ENCODE data around the gene SERPINB2. TPM values are rescaled to one million over a fixed set of nuclear protein-coding genes. Genes with fewer than 3 reads are reported as not detected.

The SERPINB2 gene
- 6.6 TPM for total RNA-seq
- long read RNA-seq, partial matches to known transcripts, result 0 of 3 reads
- long read RNA-seq, other reads (novel, unspliced or antisense), result 0 of 3 reads

GRCh38 chr18:63887424-63887823 is at the start of gene SERPINB2:
TSS of gene SERPINB2 (plus strand) at chr18:63887705. CDS start at chr18:63891445, 3,740 bp downstream.
- no peak for DNase-seq (ENCODE audit: low spot score)

DNA sequence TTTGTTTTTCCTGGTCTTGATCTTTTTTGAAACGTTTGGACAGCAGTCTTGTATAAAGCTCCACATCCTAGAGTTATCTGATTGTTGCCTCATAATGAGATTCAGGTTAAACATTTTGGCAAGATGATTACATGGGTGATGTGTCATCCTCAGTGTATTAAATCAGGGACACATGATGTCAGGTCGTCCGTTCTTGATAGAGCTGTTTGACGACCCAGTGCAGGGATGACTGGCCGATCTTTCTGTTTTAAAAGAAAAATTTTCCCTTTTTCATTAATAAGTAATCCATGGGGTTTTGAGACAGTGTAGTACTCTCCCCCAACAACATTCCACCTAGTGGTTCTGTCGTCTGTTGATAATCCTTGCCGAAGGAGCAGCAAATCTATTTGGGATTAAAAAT is 44.5 kb upstream of the SERPINB2 start:
- no peak for DNase-seq (ENCODE audit: low spot score)

GRCh38 chr18:63844254-63844653 is 43.3 kb upstream of the SERPINB2 start:
- no peak for DNase-seq (ENCODE audit: low spot score)

- DNase-seq (ENCODE audit: low spot score), result no peak
Observed at GRCh38 chr18:63848159-63848558, 39.3 kb upstream of the SERPINB2 start.

DNA sequence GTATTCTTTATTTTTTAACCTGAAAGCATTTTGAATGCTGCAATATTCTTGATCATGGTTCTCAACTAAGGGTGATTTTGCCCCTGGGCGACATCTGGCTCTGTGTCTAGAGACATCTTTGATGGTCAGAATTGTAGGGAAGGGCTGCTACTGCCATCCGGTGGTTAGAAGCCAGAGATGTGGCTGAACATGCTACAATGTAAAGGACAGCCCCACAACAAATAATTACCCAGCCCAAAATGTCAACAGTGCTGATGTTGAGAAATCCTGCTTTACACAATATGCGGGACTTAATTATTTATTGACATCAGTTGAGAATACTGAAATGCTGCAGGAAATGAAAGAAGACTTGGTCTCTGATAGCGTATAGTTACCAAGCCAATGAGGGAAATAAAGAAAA is 37.5 kb upstream of the SERPINB2 start:
- DNase-seq (ENCODE audit: low spot score), result no peak

GRCh38 chr18:63850636-63851035 is 36.9 kb upstream of the SERPINB2 start:
- DNase-seq (ENCODE audit: low spot score), result no peak

GRCh38 chr18:63858456-63858855 is 29.0 kb upstream of the SERPINB2 start:
- no peak for DNase-seq (ENCODE audit: low spot score)

DNA sequence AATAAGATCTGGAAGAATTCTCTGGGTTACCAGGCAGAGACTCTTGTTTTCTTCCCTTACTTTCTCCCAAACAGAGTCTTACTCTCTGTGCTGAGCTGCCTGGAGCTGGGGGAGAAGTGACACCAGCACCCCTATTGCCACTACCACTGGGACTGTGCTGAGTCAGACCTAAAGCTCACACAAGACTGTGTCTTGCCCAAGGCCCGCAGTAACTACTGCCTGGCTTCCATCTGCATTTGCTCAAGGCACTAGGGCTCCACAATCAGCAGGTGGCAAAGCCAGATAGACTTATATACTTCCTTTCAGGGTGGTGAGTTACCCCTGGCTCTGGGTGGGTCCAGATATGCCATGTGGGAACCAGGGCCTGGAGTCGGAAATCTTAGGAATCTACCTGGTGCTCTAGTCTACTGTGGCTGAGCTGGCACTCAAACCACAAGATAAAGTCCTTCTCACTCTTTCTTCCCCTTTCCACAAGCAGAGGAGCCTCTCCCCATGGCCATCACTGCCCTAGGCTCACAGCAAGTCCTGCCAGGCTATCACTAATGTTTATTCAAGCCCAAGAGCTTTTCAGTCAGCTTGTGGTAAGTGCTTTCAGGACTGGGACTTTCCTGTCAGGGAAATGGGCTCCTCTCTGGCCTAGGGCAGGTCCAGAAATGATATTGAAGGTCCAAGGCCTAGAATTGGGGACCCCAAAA is 27.6 kb upstream of the SERPINB2 start:
- DNase-seq (ENCODE audit: low spot score), result no peak

- no peak for DNase-seq (ENCODE audit: low spot score)
Observed at GRCh38 chr18:63860531-63860930, 27.0 kb upstream of the SERPINB2 start.

DNA sequence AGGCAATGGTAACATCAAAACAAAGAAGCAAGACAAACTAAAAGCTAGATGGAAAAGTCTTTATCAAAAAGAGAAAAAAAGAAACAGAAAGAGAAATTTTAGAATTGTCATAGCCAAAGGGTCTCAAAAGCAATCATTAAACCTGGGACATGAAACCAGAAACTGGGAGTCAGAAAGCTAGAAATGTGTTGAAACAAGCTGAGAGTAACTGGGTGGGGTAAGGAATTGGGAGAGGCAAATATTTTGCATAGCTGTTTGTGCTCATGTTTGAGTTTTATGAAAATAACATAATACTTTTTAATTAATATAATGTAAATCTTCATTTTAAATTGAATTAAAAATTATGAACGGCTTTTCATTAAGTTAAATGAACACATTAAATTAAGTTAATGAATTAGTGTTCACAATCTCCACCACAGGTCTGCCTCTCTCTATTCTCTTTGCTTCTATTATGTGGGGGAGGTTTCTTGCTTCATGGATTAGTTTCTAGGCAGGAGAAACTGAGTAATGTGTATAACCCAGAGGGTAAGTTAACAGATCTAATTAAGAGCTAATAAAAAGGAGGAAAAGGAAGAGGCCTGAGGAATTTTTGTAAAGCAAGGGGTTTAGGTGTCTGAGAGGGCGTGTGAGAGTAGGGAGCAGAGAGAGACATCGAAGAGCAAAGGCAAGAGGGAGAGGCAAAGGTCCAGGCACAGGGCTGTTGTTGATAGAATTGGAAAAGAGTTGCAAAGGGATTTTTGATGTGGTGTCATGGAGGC is 20.0 kb upstream of the SERPINB2 start:
- DNase-seq (ENCODE audit: low spot score), result no peak

DNA sequence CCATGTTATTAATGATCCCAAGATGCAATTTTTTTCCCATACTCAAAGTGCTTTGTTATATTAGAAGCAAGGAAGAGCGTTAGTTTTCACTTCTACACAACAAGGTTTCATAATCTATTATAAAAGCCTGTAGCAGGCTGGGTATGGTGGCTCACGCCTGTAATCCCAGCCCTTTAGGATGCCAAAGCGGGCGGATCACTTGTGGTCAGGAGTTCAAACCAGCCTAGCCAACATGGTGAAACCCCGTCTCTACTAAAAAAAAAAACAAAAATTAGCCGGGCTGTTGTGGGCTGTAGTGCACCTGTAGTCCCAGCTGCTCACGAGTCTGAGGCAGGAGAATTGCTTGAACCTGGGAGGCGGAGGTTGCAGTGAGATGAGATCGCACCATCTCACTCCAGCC is 19.0 kb upstream of the SERPINB2 start:
- DNase-seq (ENCODE audit: low spot score), result no peak

DNA sequence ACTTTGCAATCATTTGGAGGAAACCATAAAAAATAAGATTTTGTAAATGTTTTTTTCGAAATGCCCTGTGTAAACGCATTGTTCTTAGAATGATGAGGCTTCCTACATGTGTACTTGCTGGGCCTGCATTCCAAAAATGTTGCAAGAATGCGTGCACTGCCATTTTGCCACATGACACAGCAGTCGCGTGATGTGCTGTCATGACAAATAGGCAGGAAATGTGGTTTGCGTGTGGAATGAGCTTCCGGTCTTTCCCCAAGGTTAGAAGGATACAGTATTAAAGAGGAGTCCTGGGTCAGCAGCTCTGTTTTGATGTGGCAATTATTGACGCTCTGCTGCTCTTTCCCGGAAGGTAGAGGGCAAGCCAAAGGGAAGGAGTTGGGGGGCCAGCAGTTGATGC is 18.1 kb upstream of the SERPINB2 start:
- no peak for DNase-seq (ENCODE audit: low spot score)

DNA sequence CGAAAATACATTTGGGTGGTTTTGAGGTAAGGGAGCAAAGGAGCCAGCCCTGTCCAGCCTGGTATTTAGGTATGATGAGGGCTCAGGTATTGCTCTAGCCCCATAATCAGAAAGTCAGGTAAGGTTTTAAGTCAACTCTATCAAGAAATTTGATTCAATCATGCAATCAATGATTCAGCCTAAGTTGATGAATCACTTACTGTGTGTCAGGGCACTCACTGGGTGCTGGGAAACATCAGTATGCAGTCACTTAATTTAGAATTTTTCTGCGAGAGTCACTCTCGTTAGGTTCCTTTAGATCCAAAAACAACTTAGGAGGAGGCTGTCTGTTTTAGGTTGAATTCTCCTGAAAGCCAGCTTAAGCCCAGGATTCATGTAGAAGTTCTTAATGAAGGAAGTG is 17.7 kb upstream of the SERPINB2 start:
- DNase-seq (ENCODE audit: low spot score), result no peak

GRCh38 chr18:63871836-63872235 is 15.7 kb upstream of the SERPINB2 start:
- DNase-seq (ENCODE audit: low spot score), result no peak

DNA sequence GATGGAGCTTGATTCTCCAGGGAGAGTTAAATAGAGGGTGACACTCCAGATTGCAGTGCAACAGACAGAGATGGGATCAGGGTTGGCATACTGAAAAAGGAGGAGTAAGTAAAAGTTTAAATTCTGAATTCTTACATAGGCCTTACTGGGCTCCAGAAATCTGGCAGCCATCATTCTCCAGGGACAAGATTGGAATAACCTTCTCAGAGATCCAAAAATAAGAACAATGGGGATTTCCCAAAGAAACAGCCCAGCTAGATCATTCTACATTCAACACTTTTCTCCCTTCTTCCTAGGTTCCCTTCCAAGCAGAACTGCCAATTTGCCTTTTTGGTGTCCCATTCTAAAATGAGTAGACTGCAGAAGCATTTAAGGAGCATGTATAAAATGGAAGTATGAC is 14.9 kb upstream of the SERPINB2 start:
- no peak for DNase-seq (ENCODE audit: low spot score)

- no peak for DNase-seq (ENCODE audit: low spot score)
Observed at GRCh38 chr18:63878343-63878742, 9.2 kb upstream of the SERPINB2 start.

- DNase-seq (ENCODE audit: low spot score), result no peak
Observed at GRCh38 chr18:63878925-63879324, 8.6 kb upstream of the SERPINB2 start.

DNA sequence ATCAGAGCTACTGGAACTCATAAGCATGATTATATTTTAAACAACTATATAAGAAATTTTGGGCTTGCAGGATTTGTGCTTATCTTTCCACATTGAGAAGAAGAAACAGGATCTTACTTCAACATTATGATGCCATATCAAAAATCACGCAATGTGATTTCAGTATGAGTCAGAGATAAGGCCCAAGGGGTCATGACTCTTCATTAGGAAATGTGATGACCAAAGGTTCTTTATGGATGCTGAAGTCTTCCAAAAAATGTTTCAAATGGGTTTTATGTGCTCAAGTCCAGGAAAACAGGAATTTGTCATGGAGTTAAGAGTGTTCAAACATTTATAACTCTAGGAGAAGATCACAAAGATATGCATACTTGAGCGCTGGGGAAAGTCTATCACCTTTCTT is 7.8 kb upstream of the SERPINB2 start:
- no peak for DNase-seq (ENCODE audit: low spot score)

DNA sequence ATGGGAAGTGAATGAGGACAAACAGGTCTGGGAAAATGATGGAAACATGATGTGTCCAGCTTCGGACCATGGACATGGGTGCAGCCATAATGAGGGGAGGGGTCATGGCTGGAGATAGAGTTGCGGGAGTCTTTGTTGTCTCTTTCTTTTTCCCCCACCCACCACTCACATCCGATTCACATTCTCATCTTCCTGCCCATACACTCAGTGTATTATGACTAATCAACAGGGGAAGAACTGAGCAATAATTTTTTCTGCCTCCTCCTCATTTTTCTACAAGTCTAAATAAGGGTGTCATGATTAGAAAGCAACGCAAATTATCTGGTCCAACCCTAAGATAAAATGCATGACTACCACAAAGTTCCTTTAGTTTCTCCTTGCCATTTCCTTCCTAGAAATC is 5.7 kb upstream of the SERPINB2 start:
- DNase-seq (ENCODE audit: low spot score), result no peak

GRCh38 chr18:63882333-63883141 is 5.0 kb upstream of the SERPINB2 start:
- no peak for DNase-seq (ENCODE audit: low spot score)

GRCh38 chr18:63883617-63884016 is 3.9 kb upstream of the SERPINB2 start:
- DNase-seq (ENCODE audit: low spot score), result no peak
